Keratinocyte (primary cell): ENCODE data around the gene SLC38A6. TPM values are rescaled to one million over a fixed set of nuclear protein-coding genes. Genes with fewer than 3 reads are reported as not detected.

Source experiments
- DNase-seq: peaks from one replicate; pipeline ENCODE4 v3.0.0-alpha.2; 2011; ENCODE audit warnings: low read depth, missing footprints, low spot score
- FAIRE-seq: peaks from 2 replicates; lab custom pipeline; 2011; peaks lifted over from hg19 to GRCh38; lab: Jason Lieb, UNC
- H2AFZ ChIP-seq: 2 replicates; pipeline ENCODE4 v1.6.0; 2012; ENCODE audit warnings: low read length, control low read depth, inconsistent platforms; ENCODE audit not compliant: control insufficient read depth
- H3K27ac ChIP-seq: 2 replicates; pipeline ENCODE4 v1.5.1; 2011; ENCODE audit warnings: low read length; ENCODE audit not compliant: control insufficient read depth, insufficient read depth
- H3K27me3 ChIP-seq: 3 replicates; pipeline ENCODE4 v1.6.0; 2011; ENCODE audit warnings: low read length; ENCODE audit not compliant: control insufficient read depth, insufficient read depth; ENCODE audit errors: extremely low read depth
- H3K36me3 ChIP-seq, 2 experiments: 2 replicates in 1 of 2; 3 replicates in 1 of 2; pipeline ENCODE4 v1.5.1; 2011; ENCODE audit warnings: low read length in 2 of 2, mild to moderate bottlenecking in 1 of 2; ENCODE audit not compliant: control insufficient read depth in 2 of 2, insufficient read depth in 2 of 2; ENCODE audit errors: extremely low read depth in 1 of 2
- H3K4me1 ChIP-seq: 3 replicates; pipeline ENCODE4 v1.5.1; 2011; ENCODE audit warnings: low read length; ENCODE audit not compliant: control insufficient read depth, insufficient read depth; ENCODE audit errors: extremely low read depth
- H3K4me2 ChIP-seq: 3 replicates; pipeline ENCODE4 v1.6.0; 2011; ENCODE audit warnings: low read depth, low read length; ENCODE audit not compliant: control insufficient read depth, insufficient read depth; ENCODE audit errors: extremely low read depth
- H3K4me3 ChIP-seq, 3 experiments: fragments of 200-600 bp in 1 of 3; sonication (generic) in 1 of 3; 2 replicates in 2 of 3; 3 replicates in 1 of 3; pipeline ENCODE4 v1.5.1; 2011 to 2016; ENCODE audit warnings: low read length in 3 of 3, mild to moderate bottlenecking in 3 of 3, control low read depth in 2 of 3, inconsistent platforms in 1 of 3, low read depth in 1 of 3, mixed read lengths in 1 of 3, mixed run types in 1 of 3, moderate library complexity in 1 of 3; ENCODE audit not compliant: control insufficient read depth in 2 of 3, insufficient read depth in 2 of 3; ENCODE audit errors: extremely low read depth in 1 of 3
- H3K79me2 ChIP-seq: 2 replicates; pipeline ENCODE4 v1.6.0; 2012; ENCODE audit warnings: low read length; ENCODE audit not compliant: control insufficient read depth, insufficient read depth
- H3K9ac ChIP-seq: 3 replicates; pipeline ENCODE4 v1.6.0; 2011; ENCODE audit warnings: low read length; ENCODE audit not compliant: control insufficient read depth, insufficient read depth; ENCODE audit errors: extremely low read depth
- H3K9me1 ChIP-seq: 3 replicates; pipeline ENCODE4 v1.6.0; 2011; ENCODE audit warnings: low read length; ENCODE audit not compliant: control insufficient read depth, insufficient read depth; ENCODE audit errors: extremely low read depth
- H3K9me3 ChIP-seq: 2 replicates; pipeline ENCODE4 v1.5.1; 2012; ENCODE audit warnings: low read depth, low read length; ENCODE audit not compliant: control insufficient read depth
- H4K20me1 ChIP-seq: 3 replicates; pipeline ENCODE4 v1.6.0; 2011; ENCODE audit warnings: low read length; ENCODE audit not compliant: control insufficient read depth, insufficient read depth; ENCODE audit errors: extremely low read depth
- EZH2 ChIP-seq: IDR thresholded peaks from one replicate; pipeline ENCODE4 v1.6.1; 2012; ENCODE audit warnings: inconsistent platforms, mild to moderate bottlenecking, low read length, moderate library complexity
- dilution Hi-C: fragments of 300-500 bp; cut with MboI; formaldehyde crosslinking; loops from one replicate; pipeline ENCODE4 v1.7.0; 2020; ENCODE audit warnings: low sequenced_read_pairs; ENCODE audit not compliant: extremely low pct_ligation_motif_present
- polyA plus RNA-seq, 5 experiments: library from polyadenylated mRNA; depleted of rRNA in 3 of 5; stranded (reverse) in 3 of 5; stranded (forward) in 1 of 5; unstranded in 1 of 5; fragments of >200 nt; gene quantifications; 1 replicate in 1 of 5; 2 replicates in 3 of 5; 3 replicates in 1 of 5; pipeline versions ENCODE4 v1.2.1 to v1.2.3, GENCODE V29; 2011 to 2012; ENCODE audit warnings: missing spikeins in 2 of 5, low read depth in 1 of 5, low replicate concordance in 1 of 5
- TF ChIP-seq, protein P1 (sequence below), 3 experiments: IDR thresholded peaks in 1 of 3; conservative IDR thresholded peaks in 1 of 3; optimal IDR thresholded peaks in 1 of 3; 2 replicates in 2 of 3; 3 replicates in 1 of 3; pipeline versions ENCODE3 to v1.5.1; 2011; ENCODE audit warnings: low read length in 3 of 3, mild to moderate bottlenecking in 3 of 3, moderate library complexity in 2 of 3, control low read depth in 1 of 3, inconsistent platforms in 1 of 3; ENCODE audit not compliant: insufficient read depth in 2 of 3; ENCODE audit errors: extremely low read depth in 1 of 3

Gene SLC38A6
- polyA plus RNA-seq, 1 donor (not counting 4 experiments of a cell fraction or from before 2014, with no cell fraction given), result 15.7 TPM

DNA sequence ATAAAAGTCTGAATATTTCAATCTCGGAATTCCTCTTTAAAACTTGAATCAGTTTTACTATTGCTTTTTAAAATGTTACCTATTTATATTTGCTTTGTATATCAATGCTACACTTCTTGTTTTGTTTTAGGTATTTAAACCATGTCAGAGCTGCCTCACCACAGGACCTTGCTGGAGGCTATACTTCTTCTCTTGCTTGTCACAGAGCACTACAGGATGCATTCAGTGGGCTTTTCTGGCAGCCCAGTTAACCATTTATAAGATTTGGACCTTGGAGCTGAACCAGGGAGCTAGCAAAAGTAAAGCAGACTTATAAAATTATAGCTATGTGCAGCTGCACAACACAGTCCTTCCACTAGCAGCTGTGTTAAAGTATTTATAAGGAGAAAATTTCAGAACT is 12.9 kb upstream of the SLC38A6 start:
- Histone ChIP-seq H3K9me1 (no peaks in the 10 kb centered on the region), H3K36me3 (no peaks in the 10 kb centered on the region), H3K4me3 (no peak overlapping the region), H3K4me2 (peak overlapping the region; percentile 22), H2AFZ (no peak overlapping the region), H3K79me2 (no peaks in the 10 kb centered on the region), H3K4me1 (peaks cover 13% of the 10 kb centered on the region), H3K27me3 (no peaks in the 10 kb centered on the region), H4K20me1 (no peaks in the 10 kb centered on the region), H3K27ac (no peak overlapping the region), H3K9ac (no peak overlapping the region), H3K9me3 (no peaks in the 10 kb centered on the region)
- DNase-seq, result no peak
- TF ChIP-seq, protein P1, sequence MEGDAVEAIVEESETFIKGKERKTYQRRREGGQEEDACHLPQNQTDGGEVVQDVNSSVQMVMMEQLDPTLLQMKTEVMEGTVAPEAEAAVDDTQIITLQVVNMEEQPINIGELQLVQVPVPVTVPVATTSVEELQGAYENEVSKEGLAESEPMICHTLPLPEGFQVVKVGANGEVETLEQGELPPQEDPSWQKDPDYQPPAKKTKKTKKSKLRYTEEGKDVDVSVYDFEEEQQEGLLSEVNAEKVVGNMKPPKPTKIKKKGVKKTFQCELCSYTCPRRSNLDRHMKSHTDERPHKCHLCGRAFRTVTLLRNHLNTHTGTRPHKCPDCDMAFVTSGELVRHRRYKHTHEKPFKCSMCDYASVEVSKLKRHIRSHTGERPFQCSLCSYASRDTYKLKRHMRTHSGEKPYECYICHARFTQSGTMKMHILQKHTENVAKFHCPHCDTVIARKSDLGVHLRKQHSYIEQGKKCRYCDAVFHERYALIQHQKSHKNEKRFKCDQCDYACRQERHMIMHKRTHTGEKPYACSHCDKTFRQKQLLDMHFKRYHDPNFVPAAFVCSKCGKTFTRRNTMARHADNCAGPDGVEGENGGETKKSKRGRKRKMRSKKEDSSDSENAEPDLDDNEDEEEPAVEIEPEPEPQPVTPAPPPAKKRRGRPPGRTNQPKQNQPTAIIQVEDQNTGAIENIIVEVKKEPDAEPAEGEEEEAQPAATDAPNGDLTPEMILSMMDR (optimal IDR thresholded peaks at IDR 0.05 in 1 of 3, IDR thresholded peaks at IDR 0.05 in 1 of 3, conservative IDR thresholded peaks at IDR 0.05 in 1 of 3; ENCODE audit: extremely low read depth in 1 of 3, insufficient read depth in 2 of 3, low read length in 3 of 3), result no peak
- no peak for TF ChIP-seq EZH2
- dilution Hi-C loops, result no loop called here
- no peak for FAIRE-seq

- no peaks in the 10 kb centered on the region for H3K9me1 ChIP-seq
- no peak for DNase-seq
- no peaks in the 10 kb centered on the region for H3K9me3 ChIP-seq
- no peaks in the 10 kb centered on the region for H3K36me3 ChIP-seq
- H3K4me3 ChIP-seq, result no peak overlapping the region
- no peaks in the 10 kb centered on the region for H3K79me2 ChIP-seq
- peaks cover 13% of the 10 kb centered on the region for H3K4me1 ChIP-seq
- no peaks in the 10 kb centered on the region for H3K27me3 ChIP-seq
- no peak overlapping the region for H3K27ac ChIP-seq
- no peak overlapping the region for H2AFZ ChIP-seq
- H3K4me2 ChIP-seq, result peak overlapping the region; percentile 48
- dilution Hi-C loops, result no loop called here
- H4K20me1 ChIP-seq, result no peaks in the 10 kb centered on the region
- no peak for TF ChIP-seq EZH2
- TF ChIP-seq, protein P1 (optimal IDR thresholded peaks at IDR 0.05 in 1 of 3, IDR thresholded peaks at IDR 0.05 in 1 of 3, conservative IDR thresholded peaks at IDR 0.05 in 1 of 3; ENCODE audit: extremely low read depth in 1 of 3, insufficient read depth in 2 of 3, low read length in 3 of 3), result no peak
- H3K9ac ChIP-seq, result no peak overlapping the region
- FAIRE-seq, result no peak
These were observed 12.4 kb upstream of the SLC38A6 start for GRCh38 chr14:60968671-60969070.
